ENCODE results near the gene CCL27.

Gene CCL27

DNA sequence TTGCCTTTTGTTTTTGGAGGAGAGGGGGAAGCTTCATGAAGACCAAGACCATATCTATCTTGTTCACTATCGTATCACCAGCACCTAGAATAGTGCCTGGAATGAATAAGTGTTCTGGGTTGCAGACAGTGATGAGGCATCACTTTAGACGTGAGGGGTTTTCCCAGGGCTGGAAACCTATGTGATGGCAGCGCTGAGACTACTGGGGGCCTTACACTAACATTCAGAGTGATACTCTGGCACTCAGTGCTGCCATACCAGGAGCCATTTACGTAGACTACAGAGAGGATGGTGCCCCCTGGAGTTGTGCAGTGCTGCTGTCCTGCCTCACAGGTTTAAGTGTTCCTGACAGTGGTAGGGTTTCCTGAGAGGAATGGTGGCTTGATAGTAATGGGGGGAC lies 21.7 kb upstream of the CCL27 start:
- no peak for DNase-seq

DNA sequence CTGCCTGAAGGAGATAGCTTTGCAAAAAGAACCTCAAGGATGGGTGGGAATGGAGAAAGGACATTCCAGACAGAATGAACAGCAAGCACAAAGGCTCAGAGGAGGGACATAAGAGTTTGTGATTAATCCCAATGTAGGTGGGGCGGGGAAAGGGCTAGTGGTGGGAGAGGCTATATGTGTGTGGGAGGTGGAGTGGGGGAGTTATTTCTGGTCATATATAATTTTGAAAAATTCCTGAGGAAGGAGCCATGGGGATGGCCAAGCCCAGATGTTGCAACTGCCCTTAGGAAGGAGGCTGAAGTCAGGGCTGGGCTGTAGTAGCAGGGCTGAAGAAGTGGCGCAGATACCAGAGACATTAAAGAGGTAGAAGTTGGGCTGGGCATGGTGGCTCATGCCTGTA lies 13.4 kb upstream of the CCL27 start:
- DNase-seq: no peak

- peak; percentile 57 for DNase-seq
Observed at GRCh38 chr9:34675048-34675714, 12.7 kb upstream of the CCL27 start.

DNA sequence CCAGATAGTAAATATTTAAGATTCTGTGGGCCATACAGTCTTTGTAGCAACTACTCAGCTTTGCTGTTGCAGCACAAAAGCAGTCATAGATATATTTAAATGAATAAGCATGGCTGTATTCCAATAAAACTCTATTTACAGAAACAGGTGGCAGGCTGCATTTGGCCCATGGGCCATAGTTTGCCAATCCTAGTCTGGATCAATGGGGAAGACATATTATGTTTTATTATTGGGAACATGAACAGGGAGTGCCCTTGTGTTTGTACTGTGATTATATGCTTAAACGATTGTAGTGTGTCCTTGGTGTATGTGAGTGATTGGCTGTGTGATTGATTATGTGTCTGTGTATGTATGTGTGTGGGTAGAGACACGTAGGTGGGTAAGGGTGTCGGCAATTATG lies 12.0 kb upstream of the CCL27 start:
- no peak for DNase-seq

- no peak for DNase-seq
Observed at GRCh38 chr9:34671307-34671706, 8.8 kb upstream of the CCL27 start.

DNA sequence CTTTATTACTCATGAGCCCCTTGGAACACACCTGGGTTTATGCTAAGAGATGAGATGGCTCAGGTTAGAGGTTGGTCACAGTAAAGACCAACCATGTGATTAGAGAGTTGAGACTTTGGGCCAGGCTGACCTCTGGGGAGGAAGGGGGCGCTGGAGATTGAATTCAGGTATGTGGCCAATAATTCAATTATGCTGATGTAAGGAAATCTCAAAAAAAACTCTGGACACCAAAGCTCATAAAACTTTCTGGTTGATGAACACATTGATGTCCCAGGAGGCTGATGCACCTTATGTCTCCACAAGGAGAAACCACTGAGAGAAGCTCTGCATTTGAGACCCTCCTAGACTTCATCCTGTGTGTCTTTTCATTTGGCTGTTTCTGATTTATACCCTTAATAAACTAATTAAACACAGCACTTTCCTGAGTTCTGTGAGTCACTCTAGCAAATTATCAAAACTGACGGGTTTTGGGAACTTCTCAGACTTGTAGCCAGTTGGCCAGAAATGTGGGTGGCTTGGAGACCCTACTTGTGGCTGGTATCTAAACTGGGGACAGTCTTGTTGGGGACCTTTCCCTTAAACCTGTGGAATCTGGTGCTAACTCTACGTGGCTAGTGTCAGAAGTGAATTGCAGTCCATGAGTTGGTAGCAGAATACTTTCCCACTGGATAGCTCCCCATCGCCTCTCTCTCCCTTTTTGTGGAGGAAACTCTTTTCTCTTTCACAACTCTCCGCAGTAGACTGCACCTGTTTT lies 7.5 kb upstream of the CCL27 start:
- no peak for DNase-seq

- DNase-seq: peak; percentile 89
Observed at GRCh38 chr9:34665381-34666250, 3.2 kb upstream of the CCL27 start.

GRCh38 chr9:34665067-34665380 lies 2.6 kb upstream of the CCL27 start:
- DNase-seq: no peak

DNA sequence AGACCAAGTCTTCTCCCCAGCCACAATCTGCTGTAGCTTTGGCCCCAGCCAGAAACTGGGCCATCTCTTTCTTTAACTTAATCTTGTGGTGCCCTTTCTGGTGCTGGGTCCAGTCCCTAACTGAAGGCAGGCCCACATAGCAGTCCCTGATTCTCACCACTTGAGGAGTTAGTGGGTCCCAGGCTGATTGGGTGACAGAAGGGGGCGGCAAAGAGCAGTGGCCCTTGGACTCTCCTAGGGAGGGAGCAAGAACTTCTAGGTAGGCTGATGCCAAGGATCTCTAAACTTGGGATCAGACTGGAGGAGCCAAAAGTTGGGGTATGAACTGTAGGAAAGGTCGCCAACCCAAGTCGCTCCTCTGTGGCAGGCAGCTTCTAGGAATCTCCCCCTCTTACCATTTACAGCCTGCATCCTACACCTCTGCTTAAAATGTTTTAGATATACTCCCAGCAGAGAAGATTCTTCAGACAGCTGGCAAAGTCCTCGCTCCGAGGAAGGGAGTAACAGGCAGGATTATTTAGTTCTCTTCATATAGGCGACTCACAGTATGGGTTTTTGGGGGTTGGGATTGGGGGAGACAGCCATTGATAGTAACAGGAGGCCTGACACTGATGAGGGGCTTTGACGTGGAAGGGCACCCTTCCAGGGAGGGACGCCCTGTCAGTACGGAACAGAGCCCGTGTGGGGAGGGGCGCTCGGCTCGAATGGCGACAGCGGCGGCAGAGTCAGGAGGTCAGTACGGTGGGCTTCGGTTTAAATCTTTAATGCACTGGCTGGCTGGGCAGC lies 2.0 kb upstream of the CCL27 start:
- DNase-seq: peak; percentile 68

DNA sequence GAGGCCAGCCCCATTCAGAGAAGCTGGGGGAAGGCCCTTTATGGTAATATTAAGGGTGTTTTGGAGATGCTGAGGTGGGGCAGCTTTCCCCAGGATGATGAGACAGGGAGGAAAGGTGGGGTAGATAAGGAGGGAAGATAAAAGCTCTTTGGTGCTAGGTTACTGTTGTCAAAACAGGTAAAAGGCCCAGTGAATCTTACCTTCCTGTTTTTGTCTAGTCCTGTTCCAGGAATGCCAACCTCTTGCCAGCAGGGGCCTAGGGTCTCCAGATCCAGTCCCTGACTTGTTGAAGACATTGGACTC lies 797 bp upstream of the CCL27 start:
- DNase-seq: no peak

DNA sequence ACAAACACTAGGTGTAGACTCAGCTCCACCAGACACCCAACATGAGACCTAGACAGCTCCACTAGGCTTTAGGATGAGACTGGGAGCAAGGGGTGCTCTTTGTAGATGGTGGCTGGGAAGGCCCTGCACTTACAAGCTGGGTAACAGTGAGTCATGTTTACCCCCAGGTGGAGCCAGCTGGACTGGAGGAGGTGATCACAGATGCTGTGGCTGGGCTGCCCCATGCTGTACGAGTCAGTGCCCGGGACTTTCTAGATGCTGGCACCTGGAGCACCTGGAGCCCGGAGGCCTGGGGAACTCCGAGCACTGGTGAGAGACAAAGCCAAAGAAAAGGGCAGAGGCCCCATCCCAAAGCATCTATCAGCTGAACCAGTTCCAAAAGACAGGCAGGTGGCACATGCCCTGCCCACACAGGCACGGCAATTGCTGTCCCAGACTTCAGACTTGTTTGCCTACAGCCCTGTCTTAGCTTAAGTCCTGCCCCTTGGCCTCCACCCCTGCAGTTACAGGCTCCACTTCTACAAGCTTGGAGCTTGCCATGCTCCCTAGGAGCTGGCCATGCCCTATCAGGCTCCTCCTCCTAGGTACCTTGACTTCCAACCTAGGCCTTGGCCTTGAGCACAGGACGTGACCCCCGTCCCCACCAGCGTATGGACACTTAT lies 2.7 kb downstream of the CCL27 start:
- DNase-seq: no peak

GRCh38 chr9:34658461-34658860 lies 4.0 kb downstream of the CCL27 start:
- no peak for DNase-seq

GRCh38 chr9:34656992-34657391 lies 5.5 kb downstream of the CCL27 start:
- DNase-seq: no peak

- no peak for DNase-seq
Observed at GRCh38 chr9:34655394-34655793, 7.1 kb downstream of the CCL27 start.

DNA sequence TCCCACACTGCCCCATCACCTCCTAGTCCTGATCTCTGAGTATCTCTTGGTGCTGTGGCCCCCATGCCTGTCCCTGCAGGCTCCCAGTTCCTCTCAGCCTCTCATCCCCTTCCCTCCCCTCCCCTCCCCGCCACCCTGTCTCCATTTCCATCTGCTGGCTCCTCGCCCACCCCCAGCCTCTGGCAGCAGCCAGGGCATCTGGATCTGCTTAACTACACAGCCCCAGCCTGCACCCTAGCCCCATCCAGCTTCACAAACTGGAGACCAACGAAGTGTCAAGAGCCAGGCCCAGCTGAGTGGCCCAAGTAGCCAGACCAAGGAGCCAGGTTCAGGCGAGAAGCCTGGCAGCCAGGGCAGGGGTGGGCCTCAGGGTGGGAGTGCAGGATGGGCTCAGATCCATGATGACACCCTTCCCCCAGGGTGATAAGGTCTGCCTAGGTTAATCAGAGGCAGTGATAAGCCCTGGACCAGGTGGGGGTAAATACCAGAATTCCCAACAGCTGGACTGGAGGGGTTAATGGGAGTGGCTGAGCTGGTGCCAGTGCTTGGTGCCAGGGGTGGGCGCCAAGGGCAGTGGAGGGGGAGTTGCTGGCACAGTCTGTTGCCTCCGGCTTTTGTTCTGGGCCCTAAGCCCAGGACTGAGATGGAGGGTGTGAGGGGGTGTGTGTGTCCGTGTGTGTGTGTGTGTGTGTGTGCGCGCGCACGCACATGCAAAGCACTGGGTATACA lies 8.0 kb downstream of the CCL27 start:
- no peak for DNase-seq

GRCh38 chr9:34653151-34654072 lies 9.0 kb downstream of the CCL27 start:
- no peak for DNase-seq

DNA sequence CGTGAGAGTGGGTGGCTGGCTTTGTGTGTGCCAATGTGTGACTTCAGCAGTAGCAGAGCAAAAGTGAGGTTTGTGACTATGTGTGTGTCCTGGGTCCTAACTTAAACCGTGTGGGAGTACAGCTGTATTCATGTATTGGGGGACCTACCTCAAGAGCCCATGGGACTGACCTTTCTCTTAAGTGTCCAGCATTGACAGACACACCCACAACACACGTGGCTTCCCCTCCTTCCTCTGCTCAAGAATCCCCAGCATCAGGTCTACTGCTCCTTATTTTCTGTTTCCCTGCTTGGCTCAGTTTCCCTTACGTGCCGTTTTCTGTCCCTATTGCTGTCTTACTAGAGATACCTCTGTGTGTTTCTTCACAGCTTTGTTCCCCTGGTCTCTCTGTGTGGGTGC lies 9.9 kb downstream of the CCL27 start:
- DNase-seq: no peak

DNA sequence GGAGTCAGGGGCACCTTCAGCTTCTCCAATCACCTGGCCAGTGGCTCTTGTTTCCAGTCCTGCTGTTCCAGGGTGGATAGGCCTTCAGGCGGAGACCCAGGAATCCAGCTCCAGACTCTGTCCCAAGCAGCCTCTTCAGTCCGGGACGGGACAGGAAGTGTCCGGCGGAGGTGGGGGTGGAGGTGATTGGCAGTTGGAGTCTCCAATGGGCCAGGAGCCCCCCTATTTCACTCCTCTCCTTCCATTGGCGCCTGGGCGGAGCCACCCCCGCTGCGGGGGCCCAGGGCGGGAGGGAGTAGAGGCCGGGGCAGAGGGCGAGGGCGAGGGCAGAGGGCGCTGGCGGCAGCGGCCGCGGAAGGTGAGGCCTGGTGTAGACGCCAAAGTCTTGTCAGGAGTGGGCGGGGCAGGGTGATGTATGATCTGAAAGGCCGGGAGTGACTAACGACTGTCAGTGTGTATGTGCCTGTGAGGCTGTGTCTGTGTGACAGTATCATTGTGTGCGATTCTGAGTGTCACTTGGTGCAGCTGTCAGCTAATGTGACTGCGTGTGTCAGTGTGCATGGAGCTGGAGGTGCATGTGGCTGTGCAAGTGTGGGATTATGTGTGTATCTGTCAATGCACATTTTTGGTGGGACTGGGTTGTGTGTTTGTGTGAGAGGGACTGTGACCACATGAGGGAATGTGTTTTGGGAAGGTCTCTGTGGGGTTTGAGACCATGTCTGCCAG lies 10.4 kb downstream of the CCL27 start, which contains the start of gene IL11RA:
TSS of gene IL11RA (plus strand) at position 310 of the 726 bp plus-strand sequence. CDS start 3,033 bp downstream, outside the sequence.
- DNase-seq: peak; percentile 41

GRCh38 chr9:34651321-34651720 lies 11.1 kb downstream of the CCL27 start:
- DNase-seq: no peak

GRCh38 chr9:34650816-34651215 lies 11.6 kb downstream of the CCL27 start:
- no peak for DNase-seq

Data from activated T-cell treated with anti-CD3 and anti-CD28 coated beads, Interleukin-2, amount 50 U/mL, for 1 hour (primary cell).